ENCODE results near the gene GLRX.
"Not testable (repeated sequence)": the region's sequence is repeated elsewhere in the genome, so short reads cannot be mapped to it uniquely, and the experiment has no call there.

The GLRX gene

DNA sequence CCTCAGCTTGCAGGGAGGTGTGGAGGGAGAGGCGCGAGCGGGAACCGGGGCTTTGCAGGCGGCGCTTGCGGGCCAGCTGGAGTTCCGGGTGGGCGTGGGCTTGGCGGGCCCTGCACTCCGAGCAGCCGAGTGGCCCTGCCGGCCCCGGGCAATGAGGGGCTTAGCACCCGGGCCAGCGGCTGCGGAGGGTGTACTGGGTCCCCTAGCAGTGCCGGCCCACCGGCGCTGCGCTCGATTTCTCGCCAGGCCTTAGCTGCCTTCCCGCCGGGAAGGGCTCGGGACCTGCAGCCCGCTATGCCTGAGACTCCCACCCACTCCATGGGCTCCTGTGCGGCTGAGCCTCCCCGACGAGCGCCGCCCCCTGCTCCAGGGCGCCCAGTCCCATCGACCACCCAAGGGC, 28.6 kb upstream of the GLRX start:
- not testable (repeated sequence) for DNase-seq

DNA sequence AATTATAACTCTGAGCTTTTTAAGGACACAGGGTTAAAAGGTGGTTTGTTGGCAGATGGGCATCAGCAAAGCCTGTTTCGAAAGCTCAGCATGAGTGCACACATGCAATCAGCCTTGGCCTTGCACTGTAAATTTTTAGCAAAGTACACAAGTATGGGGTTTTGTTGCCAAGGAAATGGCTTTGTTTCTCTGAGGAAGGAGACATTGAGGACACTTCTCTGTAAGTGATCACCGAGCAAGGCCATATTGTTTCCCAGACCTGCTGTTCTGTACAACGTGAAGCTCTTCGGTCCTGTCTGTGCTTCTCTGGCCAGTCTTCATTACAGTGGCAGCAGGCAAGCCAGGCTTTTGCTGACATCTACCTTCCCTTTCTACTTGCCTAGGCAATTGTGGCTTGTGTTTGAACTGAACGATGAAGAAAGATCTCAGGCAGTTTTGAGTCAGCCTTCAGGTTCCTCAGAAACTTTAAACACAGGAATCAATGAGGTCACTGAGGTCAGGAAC, 27.9 kb upstream of the GLRX start:
- DNase-seq = no peak

DNA sequence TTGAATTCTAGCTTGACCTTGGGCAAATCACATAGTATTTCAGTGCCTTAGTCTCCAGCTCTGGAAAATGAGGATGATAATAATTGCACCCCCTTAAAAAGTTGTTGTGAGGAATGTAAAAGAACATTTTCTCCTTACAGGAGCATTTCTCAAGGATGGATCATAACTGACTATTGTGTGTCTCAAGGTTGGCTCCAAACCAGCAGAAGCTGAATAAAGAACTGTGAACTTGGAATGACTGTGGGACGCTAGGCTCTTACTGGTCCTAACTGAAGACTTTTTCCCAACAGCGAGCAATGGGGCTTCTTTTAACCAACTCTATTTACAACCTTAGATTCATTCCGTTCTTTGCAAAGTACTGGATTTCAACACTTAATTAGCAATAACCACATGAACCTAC, 26.2 kb upstream of the GLRX start:
- no peak for DNase-seq

DNA sequence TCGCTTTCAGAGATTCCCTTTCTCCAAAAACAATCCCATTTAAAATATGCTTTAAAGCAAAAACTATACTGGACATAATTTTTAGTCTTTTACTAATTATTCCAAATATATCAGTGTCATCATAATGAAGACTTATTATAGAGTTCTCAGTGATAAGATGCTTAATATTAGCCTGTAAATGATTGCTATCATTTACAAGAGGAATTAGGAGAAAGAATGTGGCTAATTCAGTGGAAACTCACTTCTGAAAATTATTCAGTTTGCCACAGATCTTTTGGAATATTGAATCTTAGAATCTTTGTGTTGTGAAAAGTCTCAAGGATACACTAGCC, 24.7 kb upstream of the GLRX start:
- DNase-seq = no peak

DNA sequence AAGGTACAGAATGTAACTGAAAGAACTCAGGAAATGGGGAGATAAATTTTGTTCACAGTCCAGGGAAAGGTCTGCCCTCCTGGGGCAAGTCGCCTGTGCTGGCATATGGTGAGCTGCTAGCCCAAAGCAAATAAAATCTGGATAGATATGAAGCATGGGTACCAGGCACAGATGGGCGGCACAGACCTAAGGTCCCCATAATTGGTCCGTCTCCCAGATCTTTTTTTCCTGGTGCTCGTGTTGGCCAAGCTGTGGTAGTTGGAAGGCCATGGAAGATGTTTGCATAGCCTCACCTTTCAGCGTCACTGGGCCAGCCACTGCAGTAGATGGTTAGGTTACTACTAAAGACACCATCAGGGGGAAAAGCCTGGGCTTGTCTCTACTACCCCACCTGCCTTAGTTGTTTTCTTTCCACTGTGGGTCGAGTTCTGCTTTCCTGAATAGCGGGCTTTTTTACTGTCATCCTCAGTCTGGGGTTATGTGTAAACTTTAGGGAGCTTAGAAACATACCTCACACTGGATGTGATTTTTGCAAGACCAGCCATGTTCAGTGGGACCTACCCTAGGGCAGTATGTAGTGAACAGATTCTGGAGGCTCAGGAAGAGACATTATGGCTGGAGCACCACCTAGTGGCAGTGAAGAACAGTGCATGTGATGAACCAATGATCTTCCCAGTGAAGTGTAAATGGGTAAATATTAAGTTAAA, 24.2 kb upstream of the GLRX start:
- no peak for DNase-seq

DNA sequence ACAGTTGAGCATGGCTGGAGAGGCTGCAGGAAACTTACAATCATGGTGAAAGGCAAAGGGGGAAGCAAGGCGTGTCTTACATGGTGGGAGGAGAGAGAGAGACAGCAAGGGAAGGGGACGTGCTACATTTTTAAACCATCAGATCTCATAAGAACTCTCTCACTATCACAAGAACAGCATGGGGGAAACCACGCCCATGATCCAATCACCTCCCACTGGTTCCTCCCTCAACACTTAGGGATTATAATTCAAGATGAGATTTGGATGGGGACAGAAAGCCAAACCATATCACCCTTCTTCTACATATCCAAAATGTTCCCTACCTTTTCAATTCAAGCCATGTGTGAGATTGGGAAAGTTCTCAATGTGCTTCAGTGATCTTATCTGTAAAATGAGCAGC, 22.9 kb upstream of the GLRX start:
- no peak for DNase-seq

DNA sequence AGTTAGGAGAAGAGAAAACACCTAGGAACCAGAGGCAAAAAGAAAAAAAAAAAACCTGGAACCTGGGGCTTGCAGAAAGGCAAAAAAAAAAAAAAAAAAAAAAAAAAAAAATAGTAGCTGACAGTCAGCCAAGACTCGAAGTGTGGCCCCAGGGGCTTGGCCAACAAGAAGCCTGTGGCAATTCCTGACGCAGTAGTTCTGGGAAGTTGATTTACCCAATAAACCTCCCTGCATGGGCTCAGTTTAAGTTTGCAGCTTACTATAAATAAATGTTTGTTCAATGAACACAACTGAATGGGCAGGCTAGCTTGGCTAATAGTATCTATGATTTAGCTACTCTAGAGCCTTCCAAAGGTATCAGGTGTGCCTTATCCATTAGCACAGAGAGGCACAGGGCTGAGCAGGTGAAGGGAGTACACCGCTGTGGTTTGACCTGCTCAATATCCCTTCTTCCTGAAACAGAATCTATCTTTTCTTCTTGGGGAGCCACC, 21.3 kb upstream of the GLRX start:
- no peak for DNase-seq

DNA sequence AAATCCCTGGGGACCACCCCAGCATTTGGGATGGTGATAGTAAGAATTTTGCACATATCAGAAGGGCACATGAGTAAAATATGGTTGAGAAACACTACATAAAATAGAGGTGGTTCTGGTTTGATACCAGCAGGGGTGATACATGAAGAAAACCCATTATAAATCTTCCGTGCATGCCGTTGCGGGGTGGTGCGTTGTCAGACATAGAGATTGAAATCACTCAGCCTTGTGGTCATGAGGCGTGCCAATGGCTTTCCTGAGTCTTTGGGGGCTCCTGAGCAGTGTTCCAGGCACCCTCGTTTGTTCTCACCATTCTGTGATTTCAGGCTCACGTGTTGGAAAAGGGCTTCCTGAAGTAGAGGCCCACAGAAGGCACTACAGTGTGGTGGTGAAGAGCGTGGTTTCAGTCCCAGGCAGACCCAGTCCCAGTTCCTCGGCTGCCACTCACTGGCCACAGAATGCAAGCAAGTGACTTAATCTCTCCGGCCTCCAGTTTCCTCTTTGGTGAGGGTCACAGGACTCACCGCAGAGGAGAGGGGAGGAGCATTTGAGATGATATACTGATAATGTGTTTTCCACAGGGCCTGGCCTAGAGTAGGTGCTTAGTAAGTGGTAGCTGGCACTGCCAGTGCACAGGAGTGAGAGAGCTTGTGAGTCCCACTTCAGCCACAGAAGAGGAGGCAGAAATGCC, 20.5 kb upstream of the GLRX start:
- no peak for DNase-seq

DNA sequence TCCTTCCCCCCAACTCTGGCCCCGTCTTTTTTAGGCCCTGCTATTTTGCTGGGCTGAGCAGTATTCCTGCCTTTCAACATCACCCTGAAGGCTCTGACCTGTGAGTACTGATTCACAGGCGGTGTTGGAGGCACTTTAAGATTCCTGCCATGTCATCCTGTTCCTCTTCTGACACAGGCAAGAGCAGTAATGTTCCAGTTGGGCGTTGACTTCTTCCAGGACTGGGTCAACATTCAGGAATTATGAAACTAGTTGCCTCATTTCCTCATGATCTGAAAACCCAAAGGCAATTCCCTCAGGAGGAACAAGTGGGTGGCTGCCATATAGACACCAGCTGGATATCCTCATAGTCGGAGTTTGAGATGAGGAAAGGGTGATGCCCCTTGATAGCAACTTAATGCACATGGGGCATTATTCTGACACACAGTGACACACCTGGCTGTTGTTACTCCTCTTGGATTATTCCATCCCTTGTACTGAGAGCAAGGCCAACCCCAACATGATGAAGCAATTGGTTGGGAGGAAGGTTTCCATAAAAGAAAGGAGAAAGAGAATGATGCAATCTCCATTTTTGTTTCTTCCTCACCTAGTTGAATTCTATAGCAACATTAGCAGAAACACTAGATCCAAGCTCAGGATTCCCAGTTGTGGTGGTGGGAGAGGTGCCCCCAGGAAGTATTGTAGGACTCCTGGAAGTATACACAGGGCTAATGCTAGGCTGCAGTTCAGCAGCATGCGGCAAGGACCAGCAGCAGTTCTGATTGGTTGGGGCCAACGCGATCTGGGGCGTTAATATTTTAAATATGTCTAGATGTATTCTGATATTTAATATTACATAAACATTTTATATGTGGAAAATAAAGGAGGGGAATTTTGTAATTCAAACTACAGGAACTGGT, 19.6 kb upstream of the GLRX start:
- no peak for DNase-seq

DNA sequence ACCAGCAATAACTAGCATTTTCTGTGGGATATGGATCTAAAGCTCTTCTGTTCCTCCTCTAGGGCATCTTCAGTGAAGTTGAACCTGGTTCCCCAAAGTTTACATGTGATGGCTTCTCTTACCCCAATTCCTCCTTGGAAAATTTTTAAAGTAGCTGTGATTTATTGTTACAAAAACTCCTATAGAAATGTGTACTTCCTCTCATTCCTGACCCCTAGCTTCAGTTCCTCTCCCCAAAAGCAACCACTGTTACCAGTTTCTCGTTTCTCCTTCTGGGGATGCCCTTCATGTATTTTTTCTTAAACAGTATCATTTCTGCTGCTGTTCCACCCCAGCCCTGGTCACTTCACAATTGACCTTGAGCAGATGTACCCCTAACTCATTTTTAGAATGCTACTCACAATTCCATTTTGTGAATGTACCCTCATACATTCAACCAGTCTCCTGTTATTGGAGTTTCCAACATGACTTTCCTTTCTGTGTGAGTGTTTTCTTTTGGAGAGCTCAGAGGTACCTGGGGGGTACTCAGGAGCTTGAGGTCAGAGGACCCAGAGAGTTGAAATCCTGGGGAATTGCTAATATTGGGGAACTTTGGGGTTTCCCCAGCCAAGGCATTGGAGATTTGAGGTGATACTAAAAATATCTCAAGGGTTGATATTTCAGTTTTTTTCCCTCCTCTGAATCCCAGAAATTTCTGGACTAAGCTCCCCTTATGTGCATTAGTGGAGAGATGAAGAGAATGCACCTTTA, 18.6 kb upstream of the GLRX start:
- no peak for DNase-seq

DNA sequence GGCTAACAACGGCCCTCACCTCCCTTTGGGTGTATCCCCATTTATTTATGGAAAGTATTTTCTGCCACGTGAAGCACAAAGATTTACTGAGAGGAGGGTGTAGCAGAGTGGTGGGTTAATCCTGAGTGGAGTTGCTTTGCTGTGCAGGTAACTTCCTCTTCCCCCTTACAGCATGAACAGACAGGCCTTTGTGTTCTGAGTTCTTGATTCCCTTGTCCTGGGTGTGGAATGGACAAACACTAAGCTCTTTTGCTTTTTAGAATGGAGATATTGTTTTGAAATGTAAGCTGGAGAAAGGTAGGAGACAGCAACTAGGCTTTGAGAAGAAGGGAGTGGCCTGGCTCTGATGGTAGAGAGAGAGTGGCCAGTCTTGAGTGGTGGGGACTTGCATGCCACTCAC, 17.1 kb upstream of the GLRX start:
- no peak for DNase-seq

DNA sequence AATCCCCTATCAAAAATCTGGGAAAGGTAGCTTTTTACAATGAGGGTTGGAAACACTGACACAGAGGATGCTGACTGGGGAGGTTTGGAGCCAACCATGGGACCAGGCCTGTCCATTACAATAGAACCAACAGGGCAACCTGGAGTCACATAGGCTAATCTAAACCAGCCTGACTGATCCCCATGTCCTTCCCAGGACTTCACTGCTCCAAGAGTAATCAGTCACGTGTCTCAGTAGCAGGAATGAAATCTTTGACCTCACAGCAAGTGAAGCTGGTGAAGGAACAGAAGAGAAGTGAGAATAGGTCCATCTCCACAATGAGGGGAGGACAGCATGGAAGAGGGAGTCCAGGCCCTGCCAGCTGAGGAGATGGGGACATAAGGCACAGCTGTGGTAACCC, 16.0 kb upstream of the GLRX start:
- no peak for DNase-seq

DNA sequence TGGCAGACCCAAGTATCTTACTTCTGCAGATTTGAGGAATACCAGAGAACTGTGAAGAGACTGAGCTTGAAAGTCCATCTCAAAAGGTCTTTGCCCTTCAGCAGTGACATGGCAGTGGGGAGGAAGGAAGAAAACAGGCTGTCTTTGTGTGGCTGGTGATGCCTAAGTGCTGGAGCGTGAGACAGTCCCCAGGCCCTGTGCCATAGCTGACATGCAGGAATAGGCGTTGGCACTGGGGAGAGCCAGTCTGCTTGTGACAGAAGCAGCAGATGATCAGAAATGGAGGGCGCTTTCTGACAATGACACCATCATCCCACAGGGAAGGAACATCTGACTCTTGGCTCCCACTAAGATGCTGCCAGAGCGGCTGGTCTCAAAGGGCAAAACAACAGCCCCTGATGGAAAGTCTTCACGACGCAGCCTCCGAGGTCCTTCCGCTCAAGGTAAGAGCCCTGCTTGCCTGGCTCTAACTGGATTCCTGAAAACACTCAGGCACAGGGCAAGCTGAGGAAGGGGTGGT, 15.5 kb upstream of the GLRX start:
- no peak for DNase-seq

DNA sequence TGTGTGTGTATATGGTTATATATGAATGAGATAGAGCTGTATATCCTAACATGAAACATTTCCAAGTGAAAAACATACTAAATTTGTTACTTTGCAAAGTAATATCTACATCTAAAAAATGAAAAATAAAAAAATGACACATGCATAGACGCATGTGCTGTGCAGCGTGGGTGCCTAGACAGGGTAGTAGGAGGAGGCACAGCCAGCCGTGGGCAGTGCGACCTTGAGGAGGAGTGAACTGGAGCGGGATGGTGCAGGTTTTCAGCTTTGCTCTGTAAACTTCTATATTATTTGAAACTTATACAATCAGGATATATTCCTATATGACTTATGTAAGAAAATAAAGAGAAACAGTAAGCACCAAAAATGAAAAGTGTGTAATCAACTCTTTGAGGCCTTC, 15.0 kb upstream of the GLRX start:
- DNase-seq = no peak

DNA sequence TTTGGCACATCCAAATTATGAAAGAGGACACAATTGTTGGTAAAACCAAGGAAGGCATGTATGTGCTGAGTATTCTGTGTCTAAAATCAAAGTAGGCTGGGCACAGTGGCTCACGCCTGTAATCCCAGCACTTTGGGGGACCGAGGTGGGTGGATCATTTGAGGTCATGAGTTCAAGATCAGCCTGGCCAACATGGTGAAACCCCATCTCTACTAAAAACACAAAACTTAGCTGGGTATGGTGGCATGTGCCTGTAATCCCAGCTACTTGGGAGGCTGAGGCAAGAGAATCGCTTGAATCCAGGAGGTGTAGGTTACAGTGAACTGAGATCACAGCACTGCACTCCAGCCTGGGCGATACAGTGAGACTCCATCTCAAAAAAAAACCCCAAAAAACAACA, 14.4 kb upstream of the GLRX start:
- not testable (repeated sequence) for DNase-seq

DNA sequence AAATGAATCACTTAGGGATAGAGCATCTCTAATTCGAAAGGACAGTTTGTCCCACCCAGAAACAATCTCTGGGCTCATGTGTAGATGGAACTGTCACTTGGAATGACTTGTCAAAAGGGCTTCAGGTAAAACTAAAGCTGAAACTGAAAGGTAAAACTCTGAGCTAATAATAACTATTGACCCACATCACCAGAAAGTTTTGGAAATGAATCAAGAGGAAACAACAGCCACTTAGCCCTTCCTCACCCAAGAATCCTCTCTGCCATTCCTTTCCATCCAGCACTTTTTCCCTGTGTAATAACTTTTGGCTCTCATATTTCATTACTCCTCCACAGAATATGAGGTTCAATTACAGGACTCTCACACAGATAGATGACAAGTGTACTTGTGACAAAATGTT, 14.0 kb upstream of the GLRX start:
- no peak for DNase-seq

DNA sequence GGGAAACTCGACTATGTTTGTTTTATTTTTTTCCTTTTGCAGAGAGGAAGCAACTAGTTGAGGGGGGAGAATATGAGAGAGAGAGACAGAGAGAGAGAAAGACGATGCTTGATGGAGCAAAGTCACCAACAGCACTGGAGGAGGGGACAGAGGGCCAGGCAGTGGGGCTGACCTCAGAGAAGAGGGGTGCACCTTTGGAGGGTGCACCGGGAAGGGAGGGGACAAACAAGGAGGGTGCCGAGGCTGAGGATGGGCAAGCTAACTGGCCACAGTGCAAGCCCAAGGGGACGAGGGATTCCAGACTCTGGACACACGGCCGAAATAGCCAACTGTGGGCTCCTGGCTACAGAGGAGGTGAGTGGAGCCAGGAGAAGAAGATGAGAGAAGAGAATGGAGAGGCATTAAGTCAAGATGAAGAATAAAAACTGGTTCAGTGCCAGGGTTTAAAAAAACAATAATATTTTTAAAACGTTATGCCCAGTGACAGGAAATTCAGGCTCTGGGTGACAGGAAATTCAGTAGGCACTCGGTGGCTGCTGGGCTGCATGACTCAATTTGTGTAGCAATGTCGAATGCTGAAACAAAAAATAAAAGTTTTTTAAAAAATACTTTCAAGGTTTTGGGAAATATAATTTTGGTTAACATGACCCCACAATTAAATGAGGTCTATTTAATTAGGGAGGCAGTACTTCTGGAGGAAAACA, 13.3 kb upstream of the GLRX start:
- DNase-seq = no peak

DNA sequence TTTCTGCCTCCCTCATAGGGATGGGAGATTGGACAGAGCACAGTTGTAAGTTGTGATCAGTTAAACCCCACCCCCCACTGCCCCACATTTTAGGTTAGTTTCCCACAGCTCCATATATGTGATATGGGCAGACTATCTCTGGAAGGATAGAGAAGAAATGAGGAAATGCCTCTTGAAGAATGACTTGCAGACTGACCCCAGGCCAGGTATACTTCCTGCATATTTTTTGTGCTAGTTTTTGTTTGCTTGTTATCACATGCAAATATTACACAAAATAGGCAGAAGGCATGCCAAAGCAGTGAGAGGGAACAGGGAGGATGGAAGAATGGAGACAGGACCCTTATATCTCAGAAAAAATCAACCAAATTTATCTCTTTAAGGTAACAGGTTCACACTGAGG, 10.1 kb upstream of the GLRX start:
- no peak for DNase-seq

DNA sequence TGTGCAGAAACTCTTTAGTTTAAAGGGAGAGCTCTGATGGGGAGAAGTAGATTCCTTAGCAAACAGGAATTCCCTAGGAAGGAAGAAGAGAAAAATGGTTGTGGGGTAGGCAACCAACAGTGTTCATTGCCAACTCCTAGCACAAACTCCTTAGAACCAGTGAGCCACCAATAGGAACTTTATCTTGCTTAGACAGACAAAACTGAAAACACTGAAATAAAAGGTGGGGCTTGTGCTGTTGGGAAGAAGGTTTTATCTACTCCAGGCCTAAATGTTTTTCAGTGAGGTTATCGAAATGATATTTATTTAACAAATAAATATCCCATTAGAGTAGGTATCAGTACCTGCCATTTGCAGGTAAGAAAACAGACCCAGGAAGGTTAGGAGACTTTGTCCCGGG, 7.7 kb upstream of the GLRX start:
- no peak for DNase-seq

DNA sequence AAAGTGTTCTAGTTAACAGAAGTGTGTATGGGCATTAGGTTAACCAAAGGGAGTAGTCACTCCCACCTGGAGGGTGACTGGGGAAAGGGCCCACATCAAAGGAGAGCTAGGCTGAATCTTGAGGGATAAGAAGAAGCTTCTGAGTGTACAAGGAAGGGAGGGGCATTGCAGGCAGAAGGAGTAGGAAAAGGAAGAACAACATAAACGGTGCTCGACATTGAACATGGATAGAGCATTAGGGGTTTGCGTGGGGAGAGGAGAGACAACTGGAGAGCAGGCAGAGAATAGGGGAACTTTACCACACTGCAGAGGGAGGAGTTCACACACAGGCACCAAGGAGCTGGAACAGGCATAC, 5.3 kb upstream of the GLRX start:
- no peak for DNase-seq

DNA sequence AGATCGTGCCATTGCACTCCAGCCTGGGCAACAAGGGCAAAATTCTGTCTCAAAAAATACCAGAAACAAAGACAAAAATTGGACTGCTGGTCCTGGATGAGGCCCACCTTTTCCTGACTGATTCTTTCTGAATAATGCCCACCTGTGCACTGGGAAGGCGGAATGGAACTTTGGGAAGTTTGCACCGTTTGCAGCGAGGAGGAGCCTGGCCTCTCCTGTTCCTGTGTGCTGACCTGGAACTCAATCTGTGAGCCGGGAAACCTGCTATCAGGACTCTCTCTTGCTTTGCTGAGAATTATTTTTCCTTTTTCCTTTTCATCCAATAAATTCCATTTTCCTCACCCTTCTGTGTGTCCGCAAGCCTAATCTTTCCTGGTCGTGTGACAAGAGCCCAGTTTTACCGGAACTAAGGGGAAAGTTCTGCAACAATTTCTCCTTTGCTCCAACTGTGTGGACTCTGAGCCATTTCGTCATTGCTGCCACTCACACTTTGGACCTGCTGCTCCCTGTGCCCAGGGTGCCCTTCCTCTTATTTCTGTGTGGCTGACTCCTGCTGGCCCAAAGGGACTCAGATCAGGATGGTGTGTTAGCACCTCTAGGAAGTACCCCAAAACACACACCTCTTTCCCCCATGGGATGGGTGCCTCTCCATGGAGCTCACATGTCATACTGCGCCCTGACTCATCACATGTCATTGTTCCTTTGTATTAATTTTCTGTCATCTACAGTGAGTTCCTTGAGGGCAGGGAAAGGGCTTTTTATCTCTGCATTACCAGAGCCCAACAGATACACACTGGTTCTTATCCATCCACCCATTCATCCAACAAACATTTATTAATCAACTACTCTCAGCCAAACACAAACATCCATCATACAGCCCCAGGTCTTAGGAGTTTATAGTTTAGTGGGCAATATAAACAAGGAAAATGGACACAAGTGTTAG, 4.7 kb upstream of the GLRX start:
- DNase-seq = no peak

Measured in NCI-H1417 treated with DMSO at 0.1 percent for 48 hours (cell line).